HG02588 (cell line): ENCODE results near the gene RIOK2.
A peak's percentile ranks its signal among the peaks of the same experiment; 100 is the strongest.
"Not testable (repeated sequence)": the region's sequence is repeated elsewhere in the genome, so short reads cannot be mapped to it uniquely, and the experiment has no call there.

Experiments used
- ATAC-seq: cut with Tn5 transposase; IDR thresholded peaks from one replicate; pipeline ENCODE4 v1.9.1; 2021; ENCODE audit warnings: mild to moderate bottlenecking, moderate library complexity; ENCODE audit not compliant: unreplicated experiment

The RIOK2 gene

DNA sequence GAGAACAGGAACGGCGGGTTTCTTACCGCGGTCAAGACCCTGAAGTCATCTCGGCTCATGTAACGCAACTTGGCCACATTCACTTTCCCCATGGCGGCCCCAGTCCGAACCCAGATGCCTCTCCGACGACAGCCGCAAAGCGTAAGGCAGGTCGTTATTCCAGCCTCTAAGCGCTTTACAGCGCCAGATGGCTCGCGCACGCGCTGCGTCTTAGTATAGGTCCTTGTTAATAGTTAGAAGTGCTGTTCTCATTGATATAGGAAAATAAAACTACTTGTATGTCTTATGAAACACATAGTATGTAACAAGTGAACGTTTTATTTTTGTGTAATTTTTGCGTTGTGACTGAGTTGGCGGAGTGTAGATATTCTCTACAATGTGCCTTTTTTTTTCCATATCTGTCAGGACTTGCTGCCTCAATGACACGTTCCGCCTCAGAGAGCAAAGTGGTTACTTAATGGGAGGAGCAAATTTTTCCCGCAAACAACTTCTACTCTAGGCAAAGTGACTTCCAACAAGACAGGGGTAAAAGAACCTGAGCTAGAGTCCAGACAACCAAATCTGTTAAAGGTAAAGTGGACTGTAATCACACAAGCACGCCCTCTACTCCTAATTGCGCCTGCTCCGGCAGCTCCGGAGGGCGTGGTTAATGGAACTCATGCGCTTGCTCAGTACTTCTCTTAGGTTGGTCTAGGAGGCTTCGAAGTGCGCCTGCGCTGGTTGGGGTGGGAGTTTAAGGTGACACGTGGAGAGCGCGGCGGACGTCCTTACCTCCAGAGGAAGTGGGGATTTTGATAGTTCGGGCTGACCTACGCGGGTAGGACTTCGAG, at the start of gene RIOK2:
RIOK2 (minus strand) TSS at position 148 of the 830 bp plus-strand sequence; CDS start at position 92, 56 bp downstream.
- ATAC-seq = peak; percentile 90

DNA sequence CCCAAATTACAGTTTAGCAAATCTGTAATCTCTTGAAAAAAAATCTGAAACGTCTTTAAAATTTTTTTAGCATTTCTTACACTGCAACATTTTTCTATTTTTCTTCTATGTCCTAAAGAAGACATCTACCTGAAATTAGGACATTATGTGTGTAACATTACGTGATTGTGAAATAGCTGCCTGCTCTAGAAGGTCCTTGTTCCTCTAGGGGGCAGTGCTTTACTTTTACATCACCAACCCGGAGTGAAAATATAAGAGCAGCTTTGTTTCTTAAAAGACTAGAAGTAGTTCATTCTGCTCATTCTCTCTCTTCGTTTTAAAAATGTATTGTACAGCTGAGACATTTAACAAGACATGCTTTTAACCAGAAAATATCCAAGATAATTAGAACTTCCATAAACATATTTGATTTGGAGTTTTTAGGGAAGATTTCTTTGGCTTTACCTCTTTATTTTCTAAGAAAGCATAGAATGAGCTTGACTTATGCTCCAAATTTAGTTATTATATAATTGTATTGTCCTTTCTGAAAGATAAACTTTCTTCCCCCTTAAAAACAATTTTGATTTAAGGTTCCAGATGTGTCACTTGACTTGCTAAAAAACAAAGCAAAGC, 48.1 kb upstream of the RIOK2 start:
- peak; percentile 55 for ATAC-seq

DNA sequence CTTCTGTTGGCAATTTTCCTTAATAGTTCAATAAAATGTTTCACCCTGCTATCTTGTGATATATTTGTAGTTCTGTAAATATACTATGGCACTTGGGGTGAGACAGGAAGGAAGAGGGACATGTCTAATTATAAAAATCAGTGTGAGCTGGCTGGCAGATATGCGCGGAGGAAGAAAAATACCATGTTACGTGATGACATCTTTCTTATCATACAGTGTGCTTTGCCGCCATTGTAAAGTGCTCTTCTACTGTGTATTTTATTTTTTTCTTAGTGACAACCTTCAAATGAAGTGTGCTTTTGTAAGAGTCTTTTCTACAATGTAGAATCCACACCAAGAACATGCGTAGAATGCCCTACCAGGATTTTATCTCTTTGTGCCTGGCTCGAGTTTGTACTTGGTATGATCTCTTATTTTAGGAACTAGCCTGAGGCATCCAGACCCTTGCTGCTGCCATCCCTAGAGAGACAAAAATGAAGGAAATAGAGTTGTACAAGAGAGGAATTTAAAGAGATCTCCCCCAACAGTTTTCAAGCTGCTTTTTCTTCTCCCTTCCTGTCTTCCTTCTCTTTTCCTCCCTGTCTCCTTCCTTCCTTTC, 46.7 kb upstream of the RIOK2 start:
- ATAC-seq = no peak

DNA sequence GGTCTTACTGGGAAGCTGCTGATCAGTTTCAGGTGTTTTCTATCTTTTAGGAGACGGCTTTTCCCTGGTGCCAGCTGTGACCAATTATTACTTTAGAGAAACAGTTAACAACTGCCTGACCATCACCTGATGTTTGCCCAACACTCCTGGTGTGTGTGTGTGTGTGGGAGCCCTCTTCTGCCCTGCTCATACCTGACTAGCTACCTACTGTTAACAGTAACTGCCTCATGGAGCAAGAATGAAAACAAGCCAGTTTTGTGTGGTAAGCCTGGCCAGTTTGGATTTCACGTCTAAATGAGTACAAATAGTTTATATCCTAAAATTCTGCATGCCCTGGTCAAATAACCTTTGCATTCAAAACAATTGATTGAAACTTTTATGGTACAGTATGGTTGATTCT, 46.1 kb upstream of the RIOK2 start:
- ATAC-seq = no peak

DNA sequence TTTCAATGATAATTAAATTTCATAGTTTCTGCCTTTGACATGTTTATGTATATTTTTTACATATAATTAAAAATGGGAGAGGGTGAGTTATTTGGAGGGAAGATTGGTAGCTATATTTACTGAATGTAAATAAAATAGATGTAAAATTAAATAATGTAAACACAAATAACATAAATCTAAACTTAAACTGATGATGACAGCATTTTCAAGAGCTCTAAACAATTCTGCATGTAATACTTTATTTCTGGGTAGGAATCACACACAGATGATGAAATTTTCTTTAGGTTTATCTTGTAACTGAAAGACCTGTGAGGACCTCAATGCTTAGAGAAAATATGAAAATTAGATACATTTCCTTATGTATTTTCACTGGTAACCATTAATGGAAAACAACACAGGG, 42.2 kb upstream of the RIOK2 start:
- ATAC-seq = no peak

DNA sequence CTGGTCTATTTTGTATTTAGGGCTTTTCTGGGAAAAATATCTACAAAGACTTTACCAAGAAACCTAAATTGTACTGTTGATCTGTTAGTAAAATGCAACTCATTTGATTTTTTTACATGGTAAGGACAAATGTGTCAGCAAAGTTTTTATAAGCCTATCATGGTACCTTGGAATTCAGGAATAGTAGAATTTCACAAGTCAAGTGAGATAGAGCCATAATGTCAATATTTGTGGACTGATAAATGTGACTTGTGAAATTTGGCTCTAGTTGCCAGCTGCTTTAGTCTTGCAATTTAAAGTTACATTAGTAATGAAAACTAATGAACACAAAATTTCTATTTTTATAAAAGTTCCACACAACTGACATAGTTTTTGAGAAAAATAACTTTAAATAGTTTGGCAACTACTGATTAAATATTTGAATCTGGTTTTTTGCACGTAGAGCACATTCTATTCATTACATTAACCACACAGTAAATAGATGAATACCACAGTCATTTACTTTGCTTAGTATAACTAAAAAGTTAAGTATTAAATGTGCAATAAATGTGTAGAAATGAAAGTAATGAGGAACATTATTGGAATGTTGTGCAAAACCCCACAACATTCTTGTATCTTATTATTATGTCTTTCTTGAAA, 41.2 kb upstream of the RIOK2 start:
- no peak for ATAC-seq

DNA sequence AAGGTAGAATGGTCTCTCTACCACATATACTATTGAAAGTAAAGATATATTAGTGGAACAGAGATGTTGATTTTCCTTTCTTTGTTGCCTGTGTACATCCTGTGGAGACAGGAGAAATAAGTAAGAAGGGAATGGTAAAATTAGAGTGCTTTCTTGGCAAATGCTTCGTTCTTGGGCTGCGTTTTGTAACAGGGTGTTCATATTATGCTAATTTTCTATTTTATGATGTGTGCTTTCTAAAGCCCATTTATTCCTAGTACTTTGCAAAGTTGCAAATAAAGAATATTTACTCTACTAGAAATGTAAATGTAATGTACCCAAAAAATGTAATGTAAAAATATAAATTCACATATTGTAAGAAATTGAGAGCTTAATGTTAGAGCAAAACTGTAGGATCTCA, 40.5 kb upstream of the RIOK2 start:
- ATAC-seq = no peak

DNA sequence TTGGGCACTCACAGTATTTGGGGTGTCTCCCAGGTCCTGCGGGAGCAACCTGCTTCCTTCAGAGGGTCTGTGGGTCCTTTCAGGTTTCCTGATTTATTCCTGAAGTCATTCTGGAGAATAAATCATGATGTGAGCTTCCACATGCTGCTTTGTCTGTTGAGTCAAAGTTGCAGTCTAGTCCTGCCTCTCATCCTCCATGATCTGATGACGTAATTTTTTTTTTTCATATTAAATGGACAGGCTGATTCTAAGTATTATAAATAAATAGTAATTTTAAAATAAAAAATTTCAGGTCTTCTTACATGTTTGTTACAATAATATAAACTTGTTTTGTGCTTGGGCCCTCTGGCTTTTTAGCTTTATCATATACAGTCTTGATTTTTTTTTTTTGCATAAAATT, 26.3 kb upstream of the RIOK2 start:
- ATAC-seq = no peak

DNA sequence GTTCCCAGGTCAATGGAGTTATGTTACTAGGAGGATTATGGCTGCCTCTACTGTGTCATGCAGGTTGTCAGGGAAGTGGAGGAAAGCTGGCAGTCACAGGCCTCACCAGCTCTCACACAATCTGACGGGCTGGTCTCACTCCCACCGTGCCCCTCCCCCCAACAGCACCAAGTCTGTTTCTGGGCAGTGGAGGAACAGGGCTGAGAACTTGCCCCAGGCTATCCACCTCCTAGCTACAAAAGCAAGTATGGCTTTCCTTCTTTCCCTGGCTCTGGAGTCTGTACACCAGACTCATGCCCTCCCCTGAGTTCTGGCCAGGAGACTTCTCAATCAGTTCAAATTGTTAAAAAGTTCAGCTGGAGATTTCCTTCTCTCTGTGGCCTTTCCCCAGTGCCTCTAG, 25.7 kb upstream of the RIOK2 start:
- no peak for ATAC-seq

DNA sequence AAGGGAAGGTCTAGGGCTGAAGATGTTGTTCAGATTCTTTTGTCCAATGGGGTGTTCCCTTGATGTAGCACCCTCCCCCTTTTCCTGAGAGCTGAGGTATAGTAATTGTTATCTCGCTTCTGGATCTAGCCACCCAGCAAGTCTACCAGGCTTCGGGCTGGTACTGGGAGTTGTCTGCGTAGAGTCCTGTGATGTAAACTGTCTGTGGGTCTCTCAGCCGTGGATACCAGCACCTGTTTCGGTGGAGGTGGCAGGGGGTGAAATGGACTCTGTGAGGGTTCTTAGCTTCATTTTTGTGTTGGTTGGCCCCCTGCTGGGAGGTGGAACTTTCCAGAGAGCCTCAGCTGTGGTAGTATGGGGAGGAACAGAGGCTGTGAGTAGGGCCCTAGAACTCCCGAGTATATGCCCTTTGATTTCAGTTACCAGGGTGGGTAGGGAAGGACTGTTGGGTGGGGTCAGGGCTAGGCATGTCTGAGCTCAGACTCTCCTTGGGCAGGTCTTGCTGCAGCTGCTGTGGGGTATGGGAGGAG, 25.2 kb upstream of the RIOK2 start:
- no peak for ATAC-seq

DNA sequence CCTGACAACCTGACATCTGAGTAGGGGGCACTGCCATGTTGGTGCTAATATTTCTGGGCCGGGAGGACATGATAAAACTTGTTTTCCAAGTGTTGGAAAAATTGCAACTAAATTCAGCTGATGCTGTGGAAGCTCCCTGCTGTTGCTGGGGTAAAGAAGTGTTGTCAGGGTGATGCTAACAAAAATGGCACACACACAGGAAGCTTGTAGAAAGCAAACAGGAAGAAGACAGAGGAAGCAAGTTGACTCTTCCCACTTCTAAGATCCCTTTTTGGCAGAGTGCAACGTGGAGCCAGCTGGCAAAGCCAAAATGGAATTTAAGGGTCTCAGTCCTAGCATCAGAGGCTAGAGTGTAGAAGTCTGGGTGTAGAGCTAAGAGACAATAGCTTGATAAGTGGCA, 11.3 kb upstream of the RIOK2 start:
- no peak for ATAC-seq

DNA sequence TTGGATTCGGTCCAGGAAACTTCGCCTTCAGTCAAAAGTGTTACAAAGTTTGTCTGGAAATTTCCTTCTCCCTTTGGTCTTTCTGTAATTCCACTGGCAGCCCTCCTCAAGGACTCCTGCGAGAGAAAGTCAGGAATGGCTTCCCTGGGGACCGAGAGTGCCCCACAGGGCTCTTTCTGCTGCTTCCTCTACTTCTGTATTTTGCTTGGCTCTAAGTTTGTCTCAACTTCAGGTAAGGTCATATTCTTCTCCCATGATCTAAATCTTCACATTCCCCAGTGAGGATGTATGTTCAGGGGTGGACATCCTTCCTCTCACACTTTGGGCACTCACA, 10.3 kb upstream of the RIOK2 start:
- no peak for ATAC-seq

DNA sequence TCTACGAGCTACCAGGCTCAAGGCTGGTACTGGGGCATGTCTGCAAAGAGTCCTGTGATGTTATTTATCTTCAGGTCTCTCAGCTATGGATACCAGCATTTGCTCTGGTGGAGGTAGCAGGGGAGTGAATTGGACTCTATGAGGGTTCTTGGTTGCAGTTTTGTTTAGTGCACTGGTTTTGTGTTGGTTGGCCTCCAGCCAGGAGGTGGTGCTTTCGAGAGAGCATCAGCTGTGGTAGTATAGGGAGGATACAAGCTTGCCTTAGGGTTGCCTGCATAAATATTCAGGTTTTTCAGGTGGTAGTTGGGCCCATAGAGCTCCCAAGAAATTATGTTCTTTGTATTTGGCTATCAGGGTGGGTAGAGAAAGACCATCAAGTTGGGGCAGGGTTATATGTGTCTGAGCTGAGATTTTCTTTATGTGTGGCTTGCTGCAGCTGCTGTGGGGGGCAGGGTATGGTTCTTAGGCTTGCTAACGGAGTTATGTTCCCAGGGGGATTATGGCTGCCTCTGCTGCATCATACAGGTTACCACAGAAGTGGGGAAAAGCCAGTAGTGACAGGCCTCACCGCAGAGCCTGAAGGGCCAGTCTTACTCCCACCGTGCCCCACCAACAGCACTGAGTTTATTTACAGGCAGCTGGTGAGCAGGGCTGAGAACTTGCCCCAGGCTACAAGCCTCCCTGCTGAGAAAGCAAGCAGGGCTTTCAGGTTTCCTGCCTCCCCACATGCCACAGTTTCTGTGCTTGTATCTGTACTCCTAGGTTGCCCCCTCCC, 9.7 kb upstream of the RIOK2 start:
- peak; percentile 83 for ATAC-seq

DNA sequence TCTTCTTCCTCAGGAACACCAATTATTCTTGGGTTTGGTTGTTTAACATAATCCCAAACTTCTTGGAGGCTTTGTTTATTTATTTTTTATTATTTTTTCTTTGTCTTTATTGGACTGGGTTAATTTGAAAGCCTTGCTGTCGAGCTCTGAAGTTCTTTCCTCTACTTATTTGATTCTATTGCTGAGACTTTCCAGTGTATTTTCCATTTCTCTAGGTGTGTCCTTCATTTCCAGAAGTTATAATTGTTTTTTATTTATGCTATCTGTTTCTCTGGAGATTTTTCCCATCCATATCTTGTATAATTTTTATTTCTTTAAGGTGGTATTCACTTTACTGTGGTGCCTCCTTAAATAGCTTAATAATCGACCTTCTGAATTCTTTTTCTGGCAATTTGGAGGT, 8.8 kb upstream of the RIOK2 start:
- no peak for ATAC-seq

DNA sequence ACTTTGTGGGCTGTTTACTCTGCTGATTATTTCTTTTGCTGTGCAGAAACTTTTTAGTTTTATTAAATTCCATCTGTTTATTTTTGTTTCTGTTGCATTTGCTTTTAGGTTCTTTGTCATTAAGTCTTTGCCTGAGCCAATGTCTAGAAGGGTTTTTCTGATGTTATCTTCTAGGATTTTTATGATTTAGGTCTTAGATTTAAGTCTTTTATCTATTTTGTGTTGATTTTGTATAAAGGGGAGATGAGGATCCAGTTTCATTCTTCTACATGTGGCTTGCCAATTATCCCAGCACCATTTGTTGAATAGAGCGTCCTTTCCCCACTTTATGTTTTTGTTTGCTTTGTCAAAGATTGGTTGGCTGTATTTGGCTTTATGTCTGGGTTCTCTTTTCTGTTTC, 6.5 kb upstream of the RIOK2 start:
- not testable (repeated sequence) for ATAC-seq

DNA sequence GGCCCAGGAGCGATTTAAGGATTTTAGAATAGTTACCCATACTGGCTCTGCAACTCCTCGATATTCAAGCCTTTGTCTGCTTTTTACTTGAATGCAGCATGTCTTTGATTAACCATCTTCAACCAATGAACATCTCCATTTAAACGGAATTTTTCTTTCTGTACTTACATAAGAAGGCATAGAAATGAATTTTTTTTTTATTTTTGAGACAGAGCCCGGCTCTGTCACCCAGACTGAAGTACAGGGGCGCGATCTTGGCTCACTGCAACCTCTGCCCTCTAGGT, 825 bp upstream of the RIOK2 start:
- no peak for ATAC-seq

DNA sequence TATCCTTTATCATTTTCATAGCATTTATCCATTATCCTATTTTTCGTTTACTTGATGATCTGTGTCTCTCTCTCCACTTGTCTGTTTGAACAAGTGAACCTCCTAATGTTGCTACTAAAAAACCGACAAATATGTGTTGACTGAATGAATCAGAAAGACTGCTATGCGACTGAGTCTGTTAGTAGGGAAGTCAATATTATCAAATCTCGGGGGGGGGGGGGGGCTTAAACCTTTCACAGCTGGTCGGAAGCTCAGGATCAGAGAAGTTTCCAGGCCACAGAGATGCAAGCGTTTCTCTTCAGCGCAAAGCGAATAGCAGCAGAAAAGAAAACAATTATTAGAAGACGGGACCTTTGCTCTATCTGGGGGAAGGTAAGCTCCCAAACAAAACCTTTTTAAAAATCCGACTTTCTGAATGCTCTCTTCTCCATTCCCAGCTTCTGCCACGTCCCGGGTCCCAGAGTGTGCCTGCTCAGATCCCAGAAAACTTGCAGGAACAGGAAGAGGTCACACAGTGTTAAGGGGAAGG, 412 bp downstream of the RIOK2 start:
- ATAC-seq = no peak

DNA sequence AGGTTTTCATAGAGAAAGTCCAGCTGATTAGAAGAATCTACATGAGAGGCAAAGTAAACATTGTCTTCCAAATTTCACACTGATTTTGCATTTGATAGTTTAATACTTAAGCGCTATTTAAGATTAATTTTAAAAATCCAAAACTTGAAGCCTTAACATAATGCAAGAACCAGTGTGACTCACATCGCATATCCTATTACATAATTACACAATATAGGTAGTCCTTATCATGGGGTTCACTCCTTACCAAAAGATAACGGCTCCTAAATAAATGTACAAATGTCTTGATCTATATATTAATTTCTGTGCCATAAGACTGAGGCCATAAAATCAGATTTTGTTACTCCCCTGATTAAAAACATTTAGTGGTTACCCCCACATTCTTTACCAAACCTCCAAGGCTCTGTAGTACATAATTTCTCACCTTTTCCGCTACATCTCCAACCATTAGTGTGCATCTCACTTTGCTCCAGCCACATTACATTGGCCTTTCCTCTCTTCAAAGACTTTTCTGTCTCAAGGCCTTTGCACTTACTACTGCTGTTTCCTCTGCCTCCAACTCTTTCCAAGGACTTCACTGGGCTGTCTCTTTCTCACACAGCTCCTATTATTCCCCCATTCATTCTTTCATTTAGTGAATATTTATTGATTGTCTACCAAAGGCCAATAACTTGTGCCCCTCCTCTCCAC, 1.0 kb downstream of the RIOK2 start:
- ATAC-seq = no peak

DNA sequence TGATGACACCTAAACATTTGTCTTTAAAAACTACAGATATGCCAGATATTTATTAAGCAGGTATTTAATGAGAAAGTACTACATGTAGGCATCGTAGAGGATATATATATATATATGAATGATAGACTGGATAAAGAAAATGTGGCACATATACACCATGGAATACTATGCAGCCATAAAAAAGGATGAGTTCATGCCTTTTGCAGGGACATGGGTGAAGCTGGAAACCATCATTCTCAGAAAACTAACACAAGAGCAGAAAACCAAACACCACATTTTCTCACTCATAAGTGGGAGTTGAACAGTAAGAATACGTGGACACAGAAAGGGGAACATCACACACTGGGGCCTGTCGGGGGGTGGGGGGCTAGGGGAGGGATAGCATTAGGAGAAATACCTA, 3.6 kb downstream of the RIOK2 start:
- ATAC-seq = not testable (repeated sequence)

DNA sequence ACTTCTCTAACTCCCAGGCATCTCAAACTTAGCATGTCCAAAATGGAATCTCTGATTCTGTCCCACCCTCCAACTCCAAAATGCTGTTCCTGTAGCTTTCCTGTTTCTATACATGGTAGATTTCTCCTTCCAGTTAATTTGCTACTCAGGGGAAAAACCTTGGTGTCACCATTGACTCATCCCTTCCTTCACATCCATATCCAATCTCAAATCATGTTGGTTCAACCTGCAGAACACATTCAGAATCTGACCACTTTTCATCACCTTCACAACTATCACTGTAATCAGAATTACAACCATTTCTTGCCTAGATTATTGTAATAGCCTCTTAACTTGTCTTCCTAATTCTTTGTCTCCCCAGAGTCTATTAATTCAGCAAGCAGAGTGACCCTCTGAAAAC, 10.8 kb downstream of the RIOK2 start:
- ATAC-seq = no peak
